ENCODE measurements around the gene EFCAB11.
"Not testable (repeated sequence)": the region's sequence is repeated elsewhere in the genome, so short reads cannot be mapped to it uniquely, and the experiment has no call there.

Gene EFCAB11

DNA sequence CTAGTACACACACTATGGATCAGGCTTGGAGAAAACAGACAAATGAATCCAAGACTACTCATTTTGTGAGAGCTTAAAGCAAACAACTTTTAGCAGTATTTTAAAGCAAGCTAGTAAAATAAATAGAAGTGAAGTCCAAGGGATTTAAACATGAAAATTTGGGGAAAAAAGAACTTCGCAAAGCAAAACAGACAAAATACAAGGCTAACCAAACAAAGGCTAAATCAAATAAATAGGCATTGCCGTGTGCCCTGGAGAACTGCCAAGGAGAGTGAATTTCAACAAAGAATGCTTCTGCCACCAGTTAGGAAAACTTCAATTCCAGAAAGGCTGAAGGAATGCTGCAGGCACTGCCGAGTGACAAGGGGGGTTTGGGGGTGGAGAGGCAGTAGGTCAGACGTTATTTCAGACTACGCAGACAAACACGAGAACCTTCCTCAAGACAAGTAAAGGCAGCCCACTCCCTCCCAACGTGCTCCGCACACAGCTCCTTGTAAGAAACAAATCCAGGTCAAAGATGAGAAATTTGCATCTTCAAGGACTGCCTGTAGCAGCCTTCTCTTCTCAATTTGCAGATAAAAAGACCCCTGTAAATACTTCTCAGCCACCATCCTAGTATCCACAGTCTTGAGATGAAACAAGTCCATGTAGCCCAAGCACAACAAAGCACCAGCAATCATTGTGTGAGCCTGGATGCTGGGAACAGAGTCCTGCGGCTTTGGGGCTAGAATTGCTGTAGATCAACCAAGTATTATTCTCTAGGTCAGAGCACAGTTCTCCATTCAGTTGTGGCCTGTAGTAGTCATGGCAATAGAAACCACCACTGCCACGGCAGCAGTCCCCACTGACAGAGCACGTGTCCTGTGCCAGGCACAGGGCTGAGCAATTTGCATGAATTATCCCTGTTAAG, 43.3 kb downstream of the EFCAB11 start:
- peak; percentile 55 for DNase-seq (ENCODE audit: low spot score)

DNA sequence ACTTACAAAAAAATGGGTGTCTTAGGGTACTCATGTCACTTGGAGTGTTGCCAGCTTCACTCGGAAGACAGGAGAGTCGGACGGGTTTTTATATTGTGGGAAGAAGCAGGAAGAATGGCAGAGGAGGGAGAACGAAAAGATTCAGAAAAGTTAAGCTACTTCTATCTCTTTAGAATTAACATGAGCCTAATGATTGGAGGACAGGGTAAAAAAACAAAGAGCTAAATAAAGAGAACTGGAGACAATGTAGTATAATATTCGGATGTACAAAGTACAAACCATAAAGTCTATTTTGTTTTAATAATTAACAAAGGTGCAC, 43.9 kb downstream of the EFCAB11 start:
- no peak for DNase-seq (ENCODE audit: low spot score)

DNA sequence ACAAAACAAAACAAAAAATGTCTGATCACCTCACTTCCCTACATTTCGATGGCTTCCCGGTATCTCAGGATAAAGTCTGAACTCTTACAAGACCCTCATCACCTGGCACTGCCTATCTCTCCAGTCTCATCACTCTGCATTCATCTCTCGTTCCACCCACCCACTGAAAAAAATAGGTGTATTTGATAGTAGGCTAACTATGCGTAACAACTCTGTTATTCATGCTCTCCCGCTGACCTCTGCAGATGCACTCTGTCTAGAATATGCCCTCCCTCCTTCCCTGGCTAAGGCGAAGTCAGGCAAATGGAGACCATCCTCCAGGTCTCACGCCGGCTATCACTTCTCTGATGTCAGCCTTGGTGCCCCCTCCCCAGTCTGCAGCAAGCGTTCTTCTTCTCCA, 44.9 kb downstream of the EFCAB11 start:
- DNase-seq (ENCODE audit: low spot score): no peak

DNA sequence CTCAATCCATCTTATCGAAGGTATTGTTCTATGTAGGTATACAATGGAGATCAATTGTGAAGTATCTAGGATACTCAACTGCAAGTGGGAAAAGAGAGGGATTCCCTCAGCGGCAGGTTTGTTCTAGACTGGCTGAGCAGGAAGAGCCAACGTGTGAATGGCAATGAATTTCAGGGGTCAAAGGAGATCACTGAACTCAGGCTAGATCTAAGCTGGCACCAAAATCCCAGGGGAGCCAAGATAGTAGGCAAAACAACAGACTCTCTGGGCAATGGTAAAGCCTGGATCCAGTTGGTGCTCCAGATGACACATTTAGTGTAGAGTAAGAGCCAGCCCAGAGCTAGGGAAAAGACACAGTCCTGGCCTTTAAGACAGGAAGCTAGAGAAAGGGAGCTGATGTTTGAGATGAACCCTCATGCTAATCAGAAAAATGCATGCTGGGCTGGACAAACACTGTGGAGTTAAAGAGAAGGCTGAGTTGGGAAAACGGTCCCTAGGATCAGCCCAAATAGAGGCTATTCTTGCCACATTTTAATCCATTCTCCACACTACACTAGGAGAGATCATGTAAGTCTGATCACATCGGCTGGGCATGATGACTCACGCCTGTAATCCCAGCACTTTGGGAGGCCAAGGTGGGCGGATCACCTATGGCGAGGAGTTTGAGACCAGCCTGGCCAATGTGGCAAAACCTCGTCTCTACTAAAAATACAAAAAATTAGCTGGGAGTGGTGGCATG, 45.6 kb downstream of the EFCAB11 start:
- DNase-seq (ENCODE audit: low spot score): no peak

DNA sequence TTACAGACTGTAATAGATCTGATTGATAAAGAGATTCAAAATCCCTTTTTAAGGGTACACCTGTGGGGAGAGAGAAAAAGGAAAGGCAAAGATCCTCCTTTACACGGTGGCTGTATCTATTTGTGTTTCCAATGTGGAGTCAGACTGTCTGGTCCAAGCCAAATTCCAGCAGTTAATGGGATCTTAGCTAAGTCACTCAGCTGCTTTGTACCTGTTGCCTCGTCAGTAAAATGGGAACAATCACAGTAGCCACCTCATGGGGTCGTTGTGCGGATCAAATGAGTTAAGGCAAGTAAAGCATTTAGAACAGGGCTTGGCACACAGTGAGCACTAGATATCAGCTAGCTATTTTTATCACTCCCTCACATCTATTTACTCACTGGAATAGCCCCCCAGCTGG, 46.9 kb downstream of the EFCAB11 start:
- DNase-seq (ENCODE audit: low spot score): no peak

DNA sequence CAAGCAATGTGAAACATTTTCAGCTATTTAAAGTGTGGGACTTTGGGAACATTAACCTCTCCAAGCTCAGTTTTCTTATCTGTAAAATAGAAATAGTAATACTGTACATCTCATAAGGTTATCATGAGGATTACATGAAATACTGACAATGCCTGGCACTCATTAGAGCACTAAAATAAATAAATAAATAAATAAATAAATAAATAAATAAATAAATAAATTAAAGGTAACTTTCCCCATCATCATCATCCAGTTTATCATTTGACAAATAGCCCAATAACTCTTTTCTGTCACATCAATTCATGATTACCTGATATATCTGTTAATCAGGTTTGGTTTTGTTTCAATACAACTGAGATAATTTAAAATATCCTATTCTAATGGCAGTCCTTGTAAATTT, 48.5 kb downstream of the EFCAB11 start:
- no peak for DNase-seq (ENCODE audit: low spot score)

DNA sequence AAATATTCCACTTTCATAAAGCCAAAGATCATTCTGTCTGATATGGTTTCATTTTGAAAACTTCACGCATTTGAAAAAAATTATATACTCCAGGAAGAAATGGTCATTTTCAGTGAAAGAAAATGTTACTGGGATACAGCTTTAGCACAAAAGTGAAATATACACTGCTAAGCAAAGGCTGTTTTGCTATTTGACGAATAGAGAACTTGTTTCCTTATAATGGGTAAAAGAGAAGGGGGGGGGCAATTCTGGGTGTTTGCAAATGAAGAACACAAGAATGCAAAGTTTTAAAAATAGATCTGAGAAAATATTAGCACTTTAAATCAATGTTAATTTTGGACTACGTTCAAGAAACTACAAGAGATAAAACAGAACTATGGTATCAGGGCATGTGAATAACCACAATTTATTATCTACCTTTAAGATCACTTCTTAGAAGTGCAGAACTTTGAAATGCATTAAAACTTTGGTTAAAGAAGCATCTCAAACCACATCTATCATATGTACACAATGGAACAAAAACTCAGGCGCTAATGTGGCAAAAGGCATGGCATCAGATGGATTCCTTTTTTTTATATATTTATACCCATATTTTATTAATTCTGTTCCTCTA, 51.1 kb downstream of the EFCAB11 start:
- no peak for DNase-seq (ENCODE audit: low spot score)

DNA sequence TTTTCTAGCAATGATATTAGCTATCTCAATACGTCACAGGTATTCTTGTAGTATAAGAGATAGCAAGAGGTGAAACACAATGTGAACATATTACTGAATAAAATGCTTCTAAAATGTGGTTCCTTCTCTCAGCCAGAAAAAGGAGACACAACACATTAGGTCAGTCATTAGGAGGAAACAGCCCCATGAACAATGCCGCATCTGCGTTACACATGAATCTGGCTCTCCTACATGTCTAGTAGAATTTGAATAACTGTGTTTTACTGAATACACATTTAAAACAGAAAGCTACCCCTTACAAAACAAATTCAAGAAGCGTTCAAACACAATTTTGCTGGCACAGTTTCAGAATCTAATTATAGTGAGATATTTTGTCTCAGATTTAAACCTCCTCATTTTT, 51.6 kb downstream of the EFCAB11 start:
- DNase-seq (ENCODE audit: low spot score): no peak

DNA sequence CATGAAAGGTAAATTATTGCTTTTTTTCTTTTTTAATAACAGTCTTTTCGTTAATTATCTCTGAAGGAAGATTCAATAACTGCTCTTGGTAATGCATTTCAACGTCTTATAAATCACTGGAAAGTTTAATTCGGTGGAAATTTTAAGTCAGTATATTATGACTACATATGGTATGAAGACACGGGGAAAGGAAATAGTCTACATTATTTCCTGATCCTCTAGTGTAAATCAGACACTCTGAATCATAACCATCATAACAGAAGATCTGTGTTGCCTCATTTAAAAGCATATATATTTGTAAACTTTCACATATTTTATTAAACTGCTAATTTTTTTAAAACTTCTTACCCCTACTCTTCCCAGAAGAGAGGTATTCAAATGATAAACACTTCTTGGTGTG, 53.7 kb downstream of the EFCAB11 start:
- peak; percentile 9 for DNase-seq (ENCODE audit: low spot score)

DNA sequence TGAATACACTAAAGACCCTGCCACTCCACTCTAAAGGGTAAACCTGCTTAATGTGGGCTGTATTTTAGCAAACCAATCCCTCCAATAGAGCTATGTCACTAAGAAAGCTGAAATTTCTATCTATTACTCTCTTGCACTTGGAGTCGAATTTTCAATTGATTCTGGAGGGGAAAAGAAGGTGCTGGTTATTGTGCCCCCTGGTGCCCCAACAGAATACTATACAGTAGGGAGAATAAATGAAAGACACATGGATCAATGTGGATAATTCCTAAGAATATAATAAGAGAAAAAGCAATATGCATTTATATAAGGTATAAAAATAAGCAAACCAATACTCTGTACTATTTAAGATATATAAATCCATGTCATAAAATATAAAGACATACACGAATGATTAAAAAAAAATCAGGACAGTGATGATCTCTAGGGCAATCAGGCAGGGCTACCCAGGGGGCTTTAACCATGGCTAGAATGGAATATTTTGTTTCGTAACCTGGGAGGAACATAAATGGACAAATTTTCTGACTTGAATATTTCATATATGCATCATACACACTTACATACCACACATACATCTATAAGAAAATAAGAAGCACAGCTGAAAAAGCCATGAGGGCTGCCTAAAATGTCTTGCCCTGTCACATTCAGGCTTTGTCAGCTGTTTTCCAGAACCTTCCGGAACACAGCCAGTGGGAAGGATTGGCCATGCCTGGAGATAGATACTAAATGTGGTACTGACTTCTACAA, 54.4 kb downstream of the EFCAB11 start:
- peak; percentile 42 for DNase-seq (ENCODE audit: low spot score)

DNA sequence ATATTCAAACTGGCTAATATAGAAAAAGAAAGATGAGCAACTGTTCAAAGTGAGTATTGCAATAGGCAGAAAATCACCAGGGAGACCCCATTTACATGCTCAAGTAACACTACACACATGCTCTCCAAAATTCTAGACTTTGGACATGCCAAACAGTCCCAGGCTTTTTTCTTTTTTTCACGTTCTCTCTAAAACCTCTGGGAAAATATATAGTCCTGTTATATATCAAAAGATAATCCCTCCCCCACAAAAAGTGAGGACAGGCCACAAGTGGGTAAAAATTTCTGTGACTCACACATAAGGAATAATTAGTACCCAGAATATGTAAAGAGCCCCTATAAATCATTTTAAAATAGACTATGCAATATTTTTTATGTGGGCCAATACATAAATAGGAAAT, 55.2 kb downstream of the EFCAB11 start:
- no peak for DNase-seq (ENCODE audit: low spot score)

DNA sequence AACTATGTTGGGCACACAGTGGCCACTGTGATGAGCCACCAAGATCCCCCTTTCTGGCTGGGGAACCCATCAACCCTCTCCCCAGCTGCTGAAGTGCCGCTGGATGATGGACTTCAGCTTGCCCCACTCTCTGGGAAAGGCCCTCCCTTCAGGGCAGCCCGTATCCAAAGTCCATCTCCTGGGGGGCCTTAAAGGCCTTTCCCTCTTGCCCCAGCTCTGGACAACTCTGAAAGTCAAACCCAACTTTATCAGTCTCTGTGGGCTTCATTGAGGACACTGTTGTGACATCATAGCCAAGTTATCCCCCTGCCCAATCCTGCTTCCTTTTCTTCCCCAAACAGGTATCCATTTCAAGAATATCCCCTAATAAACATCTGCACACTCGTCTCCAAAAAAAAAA, 61.1 kb downstream of the EFCAB11 start:
- not testable (repeated sequence) for DNase-seq (ENCODE audit: low spot score)

DNA sequence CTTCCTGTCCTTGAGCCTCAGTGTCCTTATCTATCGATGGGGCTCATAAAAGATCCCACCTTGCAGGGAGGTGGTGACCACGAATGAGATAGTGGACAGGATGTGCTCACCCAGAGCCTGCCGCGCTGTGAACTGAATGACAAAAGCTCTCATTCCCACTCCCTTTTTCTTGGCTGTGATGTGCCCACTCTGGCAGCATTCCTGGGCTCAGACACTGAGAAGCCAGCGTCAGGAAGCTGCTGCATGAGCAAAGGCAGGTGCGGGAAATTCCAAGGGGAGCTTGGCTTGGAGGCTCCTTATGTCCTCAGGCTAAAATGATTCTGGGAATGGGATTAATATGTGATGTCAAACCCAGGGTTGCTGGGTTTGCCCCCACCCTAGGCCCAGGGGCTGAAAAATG, 61.6 kb downstream of the EFCAB11 start:
- DNase-seq (ENCODE audit: low spot score): no peak

DNA sequence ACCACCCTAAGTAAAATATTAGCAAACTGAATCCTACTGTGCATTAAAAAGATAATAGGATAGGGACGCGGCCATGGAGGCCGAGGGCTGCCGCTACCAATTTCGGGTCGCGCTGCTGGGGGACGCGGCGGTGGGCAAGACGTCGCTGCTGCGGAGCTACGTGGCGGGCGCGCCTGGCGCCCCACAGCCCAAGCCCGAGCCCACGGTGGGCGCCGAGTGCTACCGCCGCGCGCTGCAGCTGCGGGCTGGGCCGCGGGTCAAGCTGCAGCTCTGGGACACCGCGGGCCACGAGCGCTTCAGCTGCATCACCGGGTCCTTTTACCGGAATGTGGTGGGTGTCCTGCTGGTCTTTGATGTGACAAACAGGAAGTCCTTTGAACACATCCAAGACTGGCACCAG, 62.8 kb downstream of the EFCAB11 start:
- DNase-seq (ENCODE audit: low spot score): not testable (repeated sequence)

DNA sequence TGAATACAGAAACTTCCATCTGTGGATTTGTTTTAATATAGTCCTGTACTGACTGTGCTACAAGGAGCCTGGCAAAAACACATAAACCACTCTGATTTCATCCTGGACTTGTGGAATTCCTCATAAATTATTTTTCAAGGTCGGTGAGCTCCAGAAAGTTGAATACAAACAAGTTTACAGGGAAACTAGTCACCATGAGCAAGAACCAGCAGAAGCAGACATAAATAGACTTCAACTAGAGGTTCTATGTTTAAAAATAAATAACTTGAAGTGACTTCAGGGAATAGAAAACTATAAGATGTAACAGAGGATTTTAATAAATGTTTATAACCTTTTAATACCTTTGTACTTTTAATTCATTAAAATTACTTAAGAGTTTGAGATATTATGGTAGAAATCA, 63.5 kb downstream of the EFCAB11 start:
- DNase-seq (ENCODE audit: low spot score): no peak

DNA sequence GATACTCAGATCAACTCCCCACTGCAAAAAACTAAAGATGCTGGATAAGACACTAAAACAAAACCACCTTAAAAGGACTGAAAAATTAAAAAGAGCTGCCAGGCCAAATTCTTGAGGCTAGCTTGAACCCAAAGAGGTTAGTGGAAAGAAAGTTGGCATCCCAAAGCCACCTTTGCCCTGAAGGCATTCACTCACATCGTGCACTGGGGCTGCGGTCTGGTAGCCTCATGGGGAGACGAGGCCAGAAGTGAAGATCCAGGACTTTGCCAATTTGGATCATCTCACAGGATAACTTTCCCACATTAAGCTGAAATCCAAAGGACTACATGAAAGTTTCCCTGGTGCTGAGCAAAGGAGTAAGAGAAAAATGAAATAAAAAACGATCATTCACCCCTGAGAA, 63.9 kb downstream of the EFCAB11 start:
- DNase-seq (ENCODE audit: low spot score): no peak

DNA sequence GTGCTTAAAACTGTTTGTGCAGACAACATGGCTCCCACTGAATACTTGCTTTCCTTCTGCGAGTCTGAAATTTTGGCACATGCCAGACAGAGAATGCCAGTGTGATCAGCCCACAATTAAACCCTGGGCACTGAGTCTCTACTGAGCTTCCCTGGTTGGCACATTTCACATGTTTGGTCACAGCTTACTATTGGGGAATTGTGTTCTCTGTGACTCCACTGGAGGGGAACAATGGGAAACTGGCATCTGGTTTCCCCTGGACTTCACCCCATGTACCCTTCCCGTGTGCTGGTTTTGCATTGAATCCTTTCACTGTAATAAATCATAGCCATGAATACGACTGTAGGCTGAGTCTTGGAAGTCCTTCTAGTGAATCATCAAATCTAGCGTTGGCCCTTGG, 64.9 kb downstream of the EFCAB11 start:
- DNase-seq (ENCODE audit: low spot score): no peak

DNA sequence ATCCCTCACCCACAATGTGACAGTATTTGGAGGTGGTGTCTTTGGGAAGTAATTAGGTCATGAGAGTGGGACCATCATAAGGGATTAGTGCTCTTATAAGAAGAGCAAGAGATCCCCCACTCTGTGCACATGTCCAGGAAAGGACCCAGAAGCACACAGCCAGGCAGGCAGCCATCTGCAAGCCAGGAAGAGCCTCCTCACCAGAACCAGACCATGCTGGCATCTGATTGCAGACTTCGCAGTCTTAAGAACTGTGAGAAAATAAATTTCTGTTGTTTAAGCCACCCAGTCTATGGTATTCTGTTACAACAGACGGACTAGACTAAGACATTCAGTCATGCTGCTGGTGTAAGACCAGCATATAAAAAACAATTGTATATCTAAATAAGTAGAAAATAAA, 69.8 kb downstream of the EFCAB11 start:
- DNase-seq (ENCODE audit: low spot score): no peak

DNA sequence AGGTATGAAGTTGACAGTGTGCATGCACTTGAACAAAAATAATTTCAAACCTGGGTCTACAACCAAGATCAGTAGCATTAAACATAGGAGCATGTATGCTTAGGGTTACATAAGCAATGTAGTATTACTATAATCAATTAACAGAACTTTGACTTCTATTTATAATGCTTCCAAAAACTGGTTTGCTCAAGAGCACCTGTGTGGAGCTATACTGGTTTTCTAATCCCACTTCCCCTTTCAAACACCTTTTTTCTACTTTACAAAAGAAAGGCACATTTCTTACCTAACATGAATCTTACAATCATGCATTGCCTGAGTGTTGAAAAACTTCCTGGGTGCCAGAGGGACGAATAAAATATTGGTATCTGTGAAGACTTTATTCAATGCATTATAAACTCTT, 72.7 kb downstream of the EFCAB11 start:
- DNase-seq (ENCODE audit: low spot score): no peak

DNA sequence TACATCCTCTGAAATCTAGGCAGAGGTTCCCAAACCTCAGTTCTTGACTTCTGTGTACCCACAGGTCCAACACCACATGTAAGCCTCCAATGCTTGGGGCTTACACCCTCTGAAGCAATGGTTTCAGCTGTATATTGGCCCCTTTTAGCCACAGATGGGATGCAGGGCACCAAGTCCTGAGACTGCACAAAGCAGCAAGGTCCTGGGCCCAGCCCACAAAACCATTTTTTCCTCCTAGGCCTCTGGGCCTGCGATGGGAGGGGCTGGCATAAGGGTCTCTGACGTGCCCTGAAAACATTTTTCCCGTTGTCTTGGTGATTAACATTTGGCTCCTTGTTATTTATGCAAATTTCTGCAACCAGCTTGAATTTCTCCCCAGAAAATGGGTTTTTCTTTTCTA, 80.4 kb downstream of the EFCAB11 start:
- not testable (repeated sequence) for DNase-seq (ENCODE audit: low spot score)

DNA sequence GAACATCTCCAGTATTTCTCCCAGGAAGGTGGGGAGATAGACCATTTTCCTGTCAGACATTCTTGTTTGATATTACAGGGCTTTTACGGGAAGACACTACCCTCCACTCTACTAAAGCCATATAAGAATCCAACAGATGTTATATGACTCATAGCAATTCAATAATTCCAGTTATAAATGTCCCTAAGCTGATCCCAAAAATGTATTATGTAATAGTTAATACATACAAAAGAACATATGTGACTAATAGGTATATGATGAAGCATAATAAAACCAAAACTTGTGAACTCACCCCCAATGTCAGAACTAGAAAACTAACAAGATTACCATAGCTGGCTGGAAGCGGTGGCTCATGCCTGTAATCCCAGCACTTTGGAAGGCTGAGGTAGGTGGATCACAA, 84.2 kb downstream of the EFCAB11 start:
- no peak for DNase-seq (ENCODE audit: low spot score)

DNA sequence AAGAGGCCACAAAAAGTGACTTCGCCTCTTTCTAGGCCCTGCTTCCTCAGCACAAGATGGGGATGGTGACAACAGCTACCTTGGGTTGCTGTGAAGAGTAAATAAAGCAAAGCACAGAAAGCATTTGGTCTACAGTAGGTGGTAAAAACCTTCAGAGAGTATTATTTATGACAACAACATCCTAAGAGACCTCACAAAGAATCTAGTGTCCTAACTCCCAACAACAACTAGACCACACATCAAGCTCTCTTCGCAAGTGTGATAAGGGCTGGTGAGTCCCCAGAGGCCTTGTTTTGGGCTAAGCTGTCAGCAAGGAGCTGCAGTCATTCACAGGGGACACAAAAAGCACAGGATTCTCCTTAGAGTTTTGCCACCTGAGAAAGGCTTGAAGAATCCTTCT, 84.9 kb downstream of the EFCAB11 start:
- no peak for DNase-seq (ENCODE audit: low spot score)

DNA sequence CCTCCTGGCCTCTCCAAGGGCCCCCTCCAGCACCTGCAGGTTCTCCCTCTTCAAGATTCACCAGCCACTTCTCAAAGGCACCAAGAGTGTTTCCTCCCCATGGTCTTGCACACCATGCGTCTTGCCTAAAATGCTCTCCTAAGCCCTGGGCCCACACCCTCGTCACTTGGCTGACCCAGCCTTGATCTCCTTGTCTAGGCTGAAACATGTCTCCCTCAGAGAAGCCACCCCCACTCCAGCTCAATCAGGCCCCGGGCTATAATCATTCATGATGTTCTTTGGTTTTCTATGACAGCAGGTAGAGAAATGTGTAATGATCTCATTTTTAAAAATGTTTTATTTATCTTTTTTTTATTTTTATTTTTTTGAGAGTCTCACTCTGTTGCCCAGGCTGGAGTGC, 88.1 kb downstream of the EFCAB11 start:
- DNase-seq (ENCODE audit: low spot score): no peak

Measured in GM03348 (cell line).